Prostate gland (tissue), 2 donors: ENCODE measurements around the gene MYO5C.

Source experiments
- POLR2A ChIP-seq: fragments of 450-650 bp; IDR thresholded peaks from one replicate; pipeline ENCODE4 v1.6.1; 2016; ENCODE audit warnings: antibody characterized with exemption, mild to moderate bottlenecking
- POLR2AphosphoS5 ChIP-seq: sonication (generic); formaldehyde crosslinking; IDR thresholded peaks from one replicate; pipeline ENCODE4 v1.6.1; 2017; ENCODE audit warnings: antibody characterized with exemption
- TF ChIP-seq, protein P1 (sequence below), 4 experiments: fragments of 200-600 bp in 2 of 4; fragments of 450-650 bp in 2 of 4; sonication (generic) in 2 of 4; IDR thresholded peaks; 1 replicate in 3 of 4; 2 replicates in 1 of 4; pipeline ENCODE4 v1.5.1; 2016 to 2019; ENCODE audit warnings: antibody characterized with exemption in 4 of 4, mild to moderate bottlenecking in 2 of 4, moderate library complexity in 2 of 4

GRCh38 chr15:52287114-52287513, 8.5 kb downstream of the MYO5C start:
- TF ChIP-seq POLR2AphosphoS5 (peak; percentile 25), POLR2A (peak; percentile 22)
- TF ChIP-seq, protein P1, sequence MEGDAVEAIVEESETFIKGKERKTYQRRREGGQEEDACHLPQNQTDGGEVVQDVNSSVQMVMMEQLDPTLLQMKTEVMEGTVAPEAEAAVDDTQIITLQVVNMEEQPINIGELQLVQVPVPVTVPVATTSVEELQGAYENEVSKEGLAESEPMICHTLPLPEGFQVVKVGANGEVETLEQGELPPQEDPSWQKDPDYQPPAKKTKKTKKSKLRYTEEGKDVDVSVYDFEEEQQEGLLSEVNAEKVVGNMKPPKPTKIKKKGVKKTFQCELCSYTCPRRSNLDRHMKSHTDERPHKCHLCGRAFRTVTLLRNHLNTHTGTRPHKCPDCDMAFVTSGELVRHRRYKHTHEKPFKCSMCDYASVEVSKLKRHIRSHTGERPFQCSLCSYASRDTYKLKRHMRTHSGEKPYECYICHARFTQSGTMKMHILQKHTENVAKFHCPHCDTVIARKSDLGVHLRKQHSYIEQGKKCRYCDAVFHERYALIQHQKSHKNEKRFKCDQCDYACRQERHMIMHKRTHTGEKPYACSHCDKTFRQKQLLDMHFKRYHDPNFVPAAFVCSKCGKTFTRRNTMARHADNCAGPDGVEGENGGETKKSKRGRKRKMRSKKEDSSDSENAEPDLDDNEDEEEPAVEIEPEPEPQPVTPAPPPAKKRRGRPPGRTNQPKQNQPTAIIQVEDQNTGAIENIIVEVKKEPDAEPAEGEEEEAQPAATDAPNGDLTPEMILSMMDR (IDR thresholded peaks at IDR 0.05) = no peak
